OCI-LY3 (cell line): ENCODE results near the gene CELF2.

Experiments used
- EZH2phosphoT487 ChIP-seq: fragments of 200-600 bp; shearing (Covaris generic); IDR thresholded peaks from 2 replicates; pipeline ENCODE4 v1.6.1; 2018; ENCODE audit warnings: antibody characterized with exemption, mixed run types, low read depth
- TF ChIP-seq, protein P1 (sequence below): fragments of 200-600, 300-600 bp; sonication (generic); IDR thresholded peaks from 2 replicates; pipeline ENCODE4 v1.5.1; 2014; ENCODE audit warnings: antibody characterized with exemption, low read length, low read depth

DNA sequence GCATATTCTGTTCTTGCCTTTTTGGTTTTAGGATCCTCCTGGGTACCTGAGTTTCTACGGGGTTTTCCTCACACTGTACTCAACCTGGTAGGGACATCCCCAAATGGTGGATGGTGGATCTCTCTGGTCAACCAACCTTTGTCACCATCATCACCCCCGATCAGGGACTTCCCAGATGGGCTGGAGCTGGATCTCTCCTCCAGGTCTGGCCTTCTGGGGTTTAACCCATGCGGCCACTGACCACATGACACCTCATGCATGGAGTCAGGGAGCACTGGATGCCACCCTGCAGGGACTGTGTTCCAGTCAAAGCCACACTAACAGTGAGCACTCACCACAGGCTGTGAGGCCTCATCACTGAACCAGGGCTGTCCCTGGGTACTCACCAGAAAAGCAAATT, 80.0 kb downstream of the CELF2 start:
- TF ChIP-seq, protein P1, sequence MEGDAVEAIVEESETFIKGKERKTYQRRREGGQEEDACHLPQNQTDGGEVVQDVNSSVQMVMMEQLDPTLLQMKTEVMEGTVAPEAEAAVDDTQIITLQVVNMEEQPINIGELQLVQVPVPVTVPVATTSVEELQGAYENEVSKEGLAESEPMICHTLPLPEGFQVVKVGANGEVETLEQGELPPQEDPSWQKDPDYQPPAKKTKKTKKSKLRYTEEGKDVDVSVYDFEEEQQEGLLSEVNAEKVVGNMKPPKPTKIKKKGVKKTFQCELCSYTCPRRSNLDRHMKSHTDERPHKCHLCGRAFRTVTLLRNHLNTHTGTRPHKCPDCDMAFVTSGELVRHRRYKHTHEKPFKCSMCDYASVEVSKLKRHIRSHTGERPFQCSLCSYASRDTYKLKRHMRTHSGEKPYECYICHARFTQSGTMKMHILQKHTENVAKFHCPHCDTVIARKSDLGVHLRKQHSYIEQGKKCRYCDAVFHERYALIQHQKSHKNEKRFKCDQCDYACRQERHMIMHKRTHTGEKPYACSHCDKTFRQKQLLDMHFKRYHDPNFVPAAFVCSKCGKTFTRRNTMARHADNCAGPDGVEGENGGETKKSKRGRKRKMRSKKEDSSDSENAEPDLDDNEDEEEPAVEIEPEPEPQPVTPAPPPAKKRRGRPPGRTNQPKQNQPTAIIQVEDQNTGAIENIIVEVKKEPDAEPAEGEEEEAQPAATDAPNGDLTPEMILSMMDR = no peak
- TF ChIP-seq EZH2phosphoT487 = no peak
